NCI-H2196 (cell line): Measurements from ENCODE around the gene CMTM8.

Experiments
- DNase-seq: peaks from one replicate; lab custom pipeline; 2025; ENCODE audit not compliant: unreplicated experiment; lab: John Stamatoyannopoulos, UW

The CMTM8 gene

GRCh38 chr3:32276279-32276841 is 37.9 kb downstream of the CMTM8 start:
- no peak for DNase-seq

- no peak for DNase-seq
Observed at GRCh38 chr3:32278714-32279113, 40.2 kb downstream of the CMTM8 start.

DNA sequence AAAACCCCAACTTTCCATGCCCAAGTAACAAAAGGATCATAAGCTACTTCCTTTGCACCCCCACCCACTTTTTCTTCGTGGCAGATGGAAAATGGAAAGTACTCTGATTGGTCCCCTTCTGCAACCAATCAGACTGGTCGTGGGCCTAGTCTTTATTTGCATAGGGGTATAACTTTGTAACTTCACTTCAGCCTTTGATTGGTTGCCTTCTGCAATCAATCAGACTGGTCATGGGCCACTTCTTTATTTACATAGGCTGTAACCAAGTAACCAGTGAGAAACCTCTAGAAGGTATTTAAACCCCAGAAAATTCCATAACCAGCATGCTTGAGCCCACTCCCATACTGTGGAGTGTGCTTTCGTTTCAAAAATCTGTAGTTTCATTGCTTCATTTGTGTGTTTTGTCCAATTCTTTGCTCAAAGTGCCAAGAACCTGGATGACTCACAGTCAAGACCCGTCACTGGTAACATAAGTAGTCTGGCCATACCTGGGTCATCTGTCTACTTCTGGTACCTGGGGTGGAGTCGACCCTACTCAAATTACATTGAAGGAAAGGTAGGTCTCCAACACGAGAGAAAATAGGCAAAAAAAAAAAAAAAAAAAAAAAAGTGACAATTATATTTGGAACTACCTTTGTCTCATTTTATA is 41.9 kb downstream of the CMTM8 start:
- DNase-seq, result no peak

- no peak for DNase-seq
Observed at GRCh38 chr3:32281570-32282106, 43.2 kb downstream of the CMTM8 start.

DNA sequence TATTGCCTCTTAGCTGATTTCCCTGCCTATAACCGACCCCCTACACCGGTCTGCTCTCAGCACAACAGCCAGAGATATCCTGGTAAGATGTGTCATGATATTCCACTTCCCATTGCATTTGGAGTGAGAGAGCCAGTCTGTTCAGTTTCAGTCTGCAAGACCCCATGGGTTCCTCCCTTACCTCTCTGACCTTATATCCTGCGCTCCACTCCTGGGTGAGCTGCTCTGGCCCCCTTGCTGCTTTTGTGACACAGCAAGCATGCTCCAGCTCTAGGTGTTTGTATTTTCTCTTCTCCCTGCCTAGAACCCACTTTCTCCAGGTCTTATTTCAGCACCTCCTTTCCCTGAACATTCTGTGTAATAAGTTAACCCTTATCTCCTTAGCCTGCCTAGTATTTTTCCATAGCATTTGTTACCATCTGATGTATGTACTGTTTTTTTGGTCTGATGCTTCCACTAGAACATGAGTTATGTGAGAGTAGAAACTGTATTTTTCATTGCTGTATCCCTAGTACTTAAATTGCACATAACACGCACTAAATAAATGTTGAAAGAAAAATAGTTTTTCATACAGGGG is 44.2 kb downstream of the CMTM8 start:
- DNase-seq, result no peak

- DNase-seq, result no peak
Observed at GRCh38 chr3:32283304-32283703, 44.8 kb downstream of the CMTM8 start.

- DNase-seq, result no peak
Observed at GRCh38 chr3:32284443-32285212, 46.1 kb downstream of the CMTM8 start.

DNA sequence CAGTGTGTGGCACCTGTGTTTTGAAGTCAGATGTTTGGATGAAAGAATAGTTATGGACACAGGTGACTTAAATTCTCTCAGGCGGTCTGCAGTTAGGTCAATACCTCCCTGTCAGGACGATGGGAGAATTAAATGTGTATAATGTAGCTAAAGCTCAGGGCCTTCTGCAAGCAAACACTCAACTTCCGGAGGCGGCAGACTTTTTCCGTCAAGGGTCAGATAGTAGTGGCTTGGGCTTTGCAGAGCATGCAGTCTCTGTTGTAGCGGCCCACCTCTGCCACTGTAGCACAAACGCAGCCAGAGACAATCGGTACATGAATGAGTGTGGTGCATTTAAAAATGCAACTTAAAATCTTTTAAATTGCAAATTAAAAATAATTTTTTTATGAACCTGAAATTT is 47.4 kb downstream of the CMTM8 start:
- no peak for DNase-seq

- no peak for DNase-seq
Observed at GRCh38 chr3:32288819-32289218, 50.3 kb downstream of the CMTM8 start.

DNA sequence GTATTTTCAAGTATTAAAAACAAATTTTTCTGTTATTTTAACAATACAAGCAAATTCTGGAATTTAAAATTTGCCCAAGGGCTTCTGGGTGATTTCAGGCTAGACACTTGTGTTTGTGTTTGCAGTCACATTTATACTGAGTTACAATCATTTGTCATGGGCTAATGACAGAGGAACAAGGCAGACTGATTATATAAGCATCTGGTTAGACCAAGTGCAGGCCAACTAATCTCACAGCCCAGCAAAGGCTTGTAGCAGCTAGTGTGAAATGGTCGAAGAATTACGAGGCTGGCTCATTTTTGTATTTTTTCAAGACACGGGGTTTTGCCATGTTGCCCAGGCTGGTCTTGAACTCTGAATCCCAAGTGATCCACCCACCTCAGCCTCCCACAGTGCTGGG is 52.1 kb downstream of the CMTM8 start:
- DNase-seq, result no peak

DNA sequence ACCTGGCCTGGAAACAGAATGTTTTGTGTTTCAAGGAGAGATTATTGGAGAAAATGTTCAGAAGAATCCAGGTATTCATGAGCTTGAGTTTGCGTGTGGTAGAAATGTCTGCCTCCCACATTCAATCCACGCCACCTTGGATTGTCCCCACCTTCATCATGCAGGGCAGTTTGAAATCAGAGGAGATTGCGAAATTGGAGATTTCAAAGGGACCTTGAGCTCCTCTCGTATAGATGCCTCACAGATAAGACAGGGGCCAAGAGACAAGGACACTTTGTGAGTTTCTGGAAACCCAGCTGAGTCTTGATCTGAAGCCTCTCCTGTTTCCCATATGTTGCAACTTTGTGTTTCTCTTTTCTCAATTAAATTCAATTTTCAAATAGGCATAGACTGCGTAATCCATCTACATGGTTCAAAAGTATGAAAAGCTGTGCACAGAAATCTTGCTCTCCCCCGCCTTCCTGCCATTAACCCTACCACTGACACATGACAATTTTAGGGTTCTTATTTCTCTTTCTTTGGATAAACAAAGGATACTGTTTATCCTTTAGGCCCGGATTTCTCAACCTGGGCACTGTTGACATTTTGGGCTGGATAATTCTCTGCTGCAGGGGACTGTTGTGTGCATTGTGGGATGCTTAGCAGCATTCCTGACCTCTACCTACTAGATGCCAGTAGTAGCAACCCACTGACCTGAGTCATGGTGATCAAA is 53.8 kb downstream of the CMTM8 start:
- DNase-seq, result no peak

DNA sequence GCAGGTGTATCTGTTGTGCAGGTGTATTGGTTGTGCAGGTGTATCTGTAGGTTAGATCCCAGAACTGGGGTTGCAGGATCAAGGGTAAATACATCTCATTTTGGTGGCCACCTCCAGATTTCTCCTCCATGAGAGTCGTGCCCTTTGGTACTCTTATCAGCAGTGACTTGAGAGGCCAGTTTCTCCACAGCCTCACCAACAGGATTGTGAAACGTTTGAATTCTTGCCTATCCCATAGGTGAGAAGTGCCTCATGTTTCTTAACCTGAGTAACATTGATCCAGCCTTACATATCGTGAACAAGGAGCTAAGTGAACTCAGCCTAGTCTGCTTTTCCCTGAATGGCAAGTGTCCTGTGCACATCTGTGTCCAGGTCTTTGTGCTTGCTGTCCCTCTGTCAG is 55.4 kb downstream of the CMTM8 start:
- DNase-seq, result no peak

DNA sequence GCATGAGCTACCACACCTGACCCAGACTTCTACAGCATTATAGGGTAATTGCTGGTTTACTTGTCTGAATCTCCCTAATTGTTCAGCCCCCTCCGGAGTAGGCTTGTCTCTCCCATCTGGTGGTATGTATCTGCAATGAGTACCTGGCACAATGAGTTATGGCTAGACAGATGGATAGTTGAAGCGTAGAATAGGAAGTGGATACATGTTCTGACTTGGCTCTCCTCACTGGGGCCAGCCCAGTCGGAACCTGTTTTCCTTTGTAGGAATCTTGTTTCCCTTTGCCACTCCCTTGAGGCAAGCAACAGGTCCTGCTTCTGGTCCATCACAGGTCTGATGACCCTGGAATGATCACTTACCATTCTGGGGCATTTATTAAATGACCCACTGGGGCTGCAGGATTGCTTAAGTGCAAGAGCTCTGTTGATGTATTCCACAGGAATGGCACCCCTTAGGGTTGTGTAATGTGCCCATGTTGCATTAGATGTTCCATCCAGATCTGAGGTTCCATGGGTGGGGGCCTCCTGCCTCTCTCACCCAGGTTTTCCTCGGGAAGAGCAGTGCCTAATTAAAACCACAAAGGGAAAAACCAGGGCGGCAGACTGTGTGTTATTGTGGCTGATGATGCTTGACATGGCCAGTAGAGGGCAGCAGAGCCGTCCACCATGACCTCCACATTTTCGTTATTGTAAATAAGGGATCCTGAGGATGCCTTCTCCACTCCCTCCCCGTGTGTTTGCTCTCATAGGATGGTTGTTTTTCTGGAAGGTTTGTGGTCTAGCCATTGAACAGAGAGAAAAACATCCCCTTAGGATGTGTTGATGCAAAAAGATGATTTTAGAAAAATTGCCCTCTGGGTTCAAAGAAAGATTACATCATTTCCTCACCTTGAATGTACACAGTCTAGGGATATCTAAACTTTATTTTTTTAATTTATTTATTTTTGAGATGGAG is 58.0 kb downstream of the CMTM8 start:
- DNase-seq, result peak; percentile 14

DNA sequence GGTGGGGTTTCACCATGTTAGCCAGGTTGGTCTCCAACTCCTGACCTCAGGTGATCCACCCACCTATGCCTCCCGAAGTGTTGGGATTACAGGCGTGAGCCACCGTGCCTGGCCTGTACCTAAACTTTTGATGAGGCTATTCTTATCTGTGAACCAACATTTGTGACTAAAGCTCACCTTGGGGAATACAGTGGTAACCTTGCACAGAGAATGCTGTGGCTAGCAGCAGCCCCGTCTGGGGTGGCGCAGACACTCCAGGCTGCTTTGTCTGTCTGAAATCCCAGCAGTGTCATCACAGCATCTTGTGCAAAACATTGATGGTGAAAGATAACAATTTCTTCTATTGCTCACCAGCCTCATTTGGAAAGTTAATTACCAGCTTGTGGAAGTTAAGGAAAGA is 58.9 kb downstream of the CMTM8 start:
- DNase-seq, result no peak

DNA sequence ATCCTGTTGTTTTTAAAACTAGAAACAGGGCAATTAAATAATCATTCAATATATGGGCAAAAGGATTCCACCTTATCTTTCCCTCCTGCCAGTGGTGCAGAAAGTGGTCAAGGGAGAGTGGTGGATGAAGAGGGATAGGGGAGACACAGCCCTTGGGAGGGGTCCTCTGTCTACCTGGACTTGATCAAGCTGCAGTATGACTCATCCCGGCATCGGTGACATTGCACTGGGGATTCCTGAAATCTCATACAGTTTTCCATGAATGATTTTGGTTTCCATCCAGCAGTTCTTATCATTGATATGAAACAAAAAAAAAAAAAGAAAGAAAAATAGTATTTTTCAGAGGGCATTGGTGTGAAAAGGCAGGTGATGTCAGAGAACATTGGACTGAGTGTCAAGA is 62.9 kb downstream of the CMTM8 start:
- DNase-seq, result no peak

- no peak for DNase-seq
Observed at GRCh38 chr3:32302601-32303398, 64.3 kb downstream of the CMTM8 start.

DNA sequence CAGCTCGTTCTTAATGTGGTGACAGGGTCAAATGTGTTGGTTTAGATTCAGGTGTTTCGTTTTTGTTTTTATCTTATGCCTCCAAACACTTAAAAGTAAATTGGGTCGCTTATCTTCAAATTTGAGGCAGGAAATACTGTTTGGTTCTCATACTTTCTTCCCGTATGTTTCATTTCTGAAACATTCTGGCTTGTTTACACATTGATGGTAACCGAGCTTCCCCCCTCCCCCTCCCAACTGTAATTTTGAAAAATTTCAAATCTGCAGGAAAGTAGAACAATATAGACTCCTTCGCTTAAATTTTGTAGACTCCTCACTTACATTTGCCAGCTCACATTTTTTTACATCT is 64.9 kb downstream of the CMTM8 start:
- no peak for DNase-seq

DNA sequence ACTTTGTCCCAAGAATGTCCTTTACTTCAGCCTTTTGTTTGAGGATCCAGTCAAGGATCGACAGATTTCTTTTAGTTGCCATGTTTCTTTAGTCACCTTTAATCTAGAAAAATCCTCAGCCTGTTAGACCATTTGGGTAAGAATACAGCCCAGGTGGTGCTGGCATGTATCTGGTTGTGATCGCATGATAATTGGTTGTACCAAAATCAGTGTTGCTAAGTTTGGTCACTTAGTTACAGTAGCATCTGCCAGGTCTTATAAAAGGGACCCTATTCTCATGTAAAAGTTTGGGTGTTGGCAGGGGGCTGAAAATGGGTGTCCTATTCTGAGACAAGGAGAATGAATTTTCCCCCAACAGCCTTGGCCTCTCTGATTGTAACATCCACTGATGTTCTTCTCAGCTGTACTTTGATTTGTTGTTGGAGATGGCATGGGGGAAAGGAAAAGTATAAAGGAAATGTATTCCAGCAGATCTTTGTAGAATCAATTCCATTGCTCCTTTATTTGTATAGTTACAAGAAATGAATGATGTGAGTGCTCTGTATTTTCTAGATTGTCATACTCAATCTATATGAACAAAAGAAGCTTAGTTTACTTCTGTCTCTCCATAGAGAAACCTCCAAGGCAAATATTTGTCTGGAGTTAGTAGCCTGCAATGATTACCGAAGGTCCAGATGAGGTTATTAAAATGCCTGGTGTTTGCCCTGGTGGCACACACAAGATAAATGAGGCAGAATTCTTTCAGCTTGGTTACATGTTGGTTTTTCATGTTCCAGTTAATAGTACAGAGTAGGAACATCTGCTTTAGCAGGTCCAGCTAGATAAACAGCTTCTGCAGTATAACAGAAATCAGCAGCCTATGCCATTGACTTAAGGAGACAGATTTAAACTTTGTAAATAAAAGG is 65.7 kb downstream of the CMTM8 start:
- DNase-seq, result no peak
